NCI-H82 treated with DMSO at 0.1 percent for 48 hours (cell line): ENCODE measurements around the gene AP5M1.
"Not testable (repeated sequence)": the region's sequence is repeated elsewhere in the genome, so short reads cannot be mapped to it uniquely, and the experiment has no call there.

Source experiments
- DNase-seq: peaks from one replicate; lab custom pipeline; 2025; ENCODE audit not compliant: unreplicated experiment; lab: John Stamatoyannopoulos, UW

Gene AP5M1, protein sequence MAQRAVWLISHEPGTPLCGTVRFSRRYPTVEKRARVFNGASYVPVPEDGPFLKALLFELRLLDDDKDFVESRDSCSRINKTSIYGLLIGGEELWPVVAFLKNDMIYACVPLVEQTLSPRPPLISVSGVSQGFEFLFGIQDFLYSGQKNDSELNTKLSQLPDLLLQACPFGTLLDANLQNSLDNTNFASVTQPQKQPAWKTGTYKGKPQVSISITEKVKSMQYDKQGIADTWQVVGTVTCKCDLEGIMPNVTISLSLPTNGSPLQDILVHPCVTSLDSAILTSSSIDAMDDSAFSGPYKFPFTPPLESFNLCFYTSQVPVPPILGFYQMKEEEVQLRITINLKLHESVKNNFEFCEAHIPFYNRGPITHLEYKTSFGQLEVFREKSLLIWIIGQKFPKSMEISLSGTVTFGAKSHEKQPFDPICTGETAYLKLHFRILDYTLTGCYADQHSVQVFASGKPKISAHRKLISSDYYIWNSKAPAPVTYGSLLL

DNA sequence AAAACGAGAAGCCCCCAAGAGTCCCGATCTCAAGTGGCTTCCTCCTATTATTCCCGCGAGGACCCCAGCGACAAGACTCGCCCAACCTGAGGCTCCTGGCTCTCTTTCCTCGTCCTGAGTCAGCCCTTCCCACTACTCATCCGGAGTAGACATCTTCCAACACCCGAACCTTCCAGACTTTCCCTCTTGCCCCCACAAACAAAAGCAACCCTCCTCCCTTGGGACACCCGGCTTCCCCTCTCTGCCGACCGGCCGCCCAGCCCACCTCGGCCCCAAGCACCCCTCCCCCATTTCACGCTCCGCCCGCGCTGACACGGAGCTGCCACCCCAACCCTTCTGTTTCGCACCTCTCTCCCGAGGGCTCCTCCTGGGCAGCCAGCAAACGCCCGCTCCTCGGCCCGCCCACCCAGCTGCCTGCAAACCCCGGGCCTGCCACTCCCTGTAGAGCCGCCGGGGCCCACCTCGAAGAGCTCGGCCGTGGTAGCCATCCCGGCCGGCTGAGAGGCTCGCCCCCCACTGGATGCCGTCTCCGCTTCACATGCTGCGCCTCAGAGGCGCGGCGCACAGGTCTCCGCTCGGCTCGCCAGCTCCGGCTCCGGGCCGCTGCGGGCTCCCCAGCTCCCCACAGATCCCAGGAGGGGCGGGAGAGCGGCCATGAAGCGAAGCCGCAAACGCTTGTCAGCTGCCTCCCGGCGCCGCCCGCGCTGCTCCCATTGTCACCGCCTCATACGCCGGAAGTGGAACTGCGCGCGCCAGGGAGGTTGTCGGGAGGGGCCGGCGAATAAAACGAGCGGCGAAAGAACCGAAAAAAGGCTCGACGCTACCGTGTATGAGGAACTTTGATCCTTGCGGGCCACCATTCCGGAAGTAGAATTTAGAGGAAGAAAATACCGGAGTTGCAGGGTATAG is at the start of gene AP5M1, which contains the start of gene EXOC5:
TSS of gene AP5M1 (plus strand) at position 811 of the 909 bp plus-strand sequence. CDS start 344 bp downstream, outside the sequence.
TSS of gene EXOC5 (minus strand) at position 745 of the 909 bp plus-strand sequence. CDS start at position 488, 257 bp downstream.
- DNase-seq: peak; percentile 100

DNA sequence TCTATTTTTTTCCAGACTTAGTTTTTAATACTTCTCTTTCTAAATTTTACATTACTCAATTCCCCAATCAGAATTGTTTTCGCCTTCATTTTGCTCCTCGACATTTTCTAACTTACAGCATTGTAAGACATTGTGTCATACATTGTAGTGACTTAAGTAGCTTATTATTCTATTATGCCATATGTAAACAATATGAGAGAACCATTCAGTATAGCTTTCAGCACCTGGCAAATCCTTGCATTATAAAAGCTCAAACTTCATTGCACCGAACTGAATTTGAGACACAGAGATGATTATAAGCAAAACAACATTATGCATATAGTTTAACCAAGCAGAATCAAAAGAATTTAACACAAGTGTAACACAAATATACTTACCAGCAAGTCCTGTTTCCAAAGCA is 46.8 kb upstream of the AP5M1 start:
- no peak for DNase-seq

DNA sequence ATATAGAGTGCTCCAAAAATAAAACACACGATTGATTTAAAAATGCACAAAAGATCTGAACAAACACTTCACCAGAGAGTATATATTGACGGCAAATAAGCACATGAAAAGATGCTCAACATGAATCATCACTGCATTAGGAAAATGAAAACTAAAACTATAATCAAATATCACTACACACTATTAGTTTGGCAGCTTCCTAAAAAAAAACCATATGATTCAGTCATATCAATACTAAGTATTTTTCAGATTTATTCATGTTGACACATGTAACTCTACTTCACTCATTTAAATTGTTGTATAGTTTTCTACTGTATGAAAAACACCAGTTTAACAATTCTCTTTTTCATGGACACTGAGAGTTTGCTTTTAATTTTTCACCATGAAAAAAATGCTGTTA is 41.7 kb upstream of the AP5M1 start:
- no peak for DNase-seq

DNA sequence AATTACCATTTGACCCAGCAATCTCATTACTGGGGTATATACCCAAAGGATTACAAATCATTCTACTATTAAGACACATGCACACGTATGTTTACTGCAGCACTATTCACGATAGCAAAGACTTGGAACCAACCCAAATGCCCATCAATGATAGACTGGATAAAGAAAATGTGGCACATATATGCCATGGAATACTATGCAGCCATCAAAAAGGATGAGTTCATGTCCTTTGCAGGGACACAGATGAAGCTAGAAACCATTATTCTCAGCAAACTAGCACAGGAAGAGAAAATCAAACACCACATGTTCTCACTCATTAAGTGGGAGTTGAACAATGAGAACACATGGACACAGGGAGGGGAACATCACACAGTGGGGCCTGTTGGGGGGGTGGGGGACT is 40.5 kb upstream of the AP5M1 start:
- DNase-seq: not testable (repeated sequence)

DNA sequence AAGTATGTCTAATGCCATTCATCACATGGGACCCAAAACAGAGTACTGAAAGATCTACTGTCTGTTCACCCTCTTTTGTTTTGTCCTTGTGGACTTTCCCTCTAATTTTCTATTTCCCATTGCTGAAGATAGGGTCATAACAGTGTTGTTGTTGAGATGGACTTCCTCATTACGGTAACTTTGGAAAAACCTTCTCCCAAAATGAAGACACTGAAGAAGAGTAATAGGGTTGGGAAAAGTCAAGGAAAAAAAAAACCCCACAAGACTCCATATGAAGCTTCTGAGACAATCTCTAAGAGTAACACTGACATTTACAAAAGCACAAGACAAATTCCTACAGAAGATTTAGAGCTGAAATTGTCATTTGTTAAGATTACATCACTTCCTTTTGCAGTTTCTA is 36.8 kb upstream of the AP5M1 start:
- no peak for DNase-seq

DNA sequence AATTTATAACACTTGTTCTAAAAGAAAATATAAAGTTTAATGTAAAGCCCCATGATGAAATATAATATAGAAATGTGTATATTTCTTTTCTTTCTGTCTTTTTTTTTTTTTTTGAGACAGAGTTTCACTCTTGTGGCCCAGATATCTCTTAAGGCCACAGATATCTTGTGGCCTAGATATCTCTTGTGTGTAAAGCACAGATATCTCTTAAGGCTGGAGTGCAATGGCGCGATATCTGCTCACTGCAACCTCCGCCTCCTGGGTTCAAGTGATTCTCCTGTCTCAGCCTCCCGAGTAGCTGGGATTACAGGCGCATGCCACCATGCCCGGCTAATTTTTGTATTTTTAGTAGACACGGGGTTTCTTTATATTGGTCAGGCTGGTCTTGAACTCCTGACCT is 28.7 kb upstream of the AP5M1 start:
- DNase-seq: not testable (repeated sequence)

DNA sequence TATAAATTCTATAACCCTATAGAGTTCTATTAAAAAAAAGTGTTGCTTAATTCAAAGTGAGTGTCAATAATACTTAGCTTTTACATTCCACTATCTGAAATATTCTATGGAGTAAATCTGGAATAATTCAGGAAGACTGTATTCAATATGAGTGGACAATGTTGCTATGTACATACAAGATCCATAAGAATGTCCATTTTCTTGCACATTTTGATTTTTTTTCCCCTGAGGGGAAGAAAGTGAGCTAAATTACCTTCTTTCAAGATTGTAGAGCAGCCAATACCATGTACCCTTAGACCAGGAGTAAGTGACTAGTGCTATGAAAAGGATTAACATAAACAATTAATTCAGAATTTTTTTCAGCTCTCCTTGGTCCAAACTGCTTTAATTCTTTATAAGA is 25.5 kb upstream of the AP5M1 start:
- no peak for DNase-seq

DNA sequence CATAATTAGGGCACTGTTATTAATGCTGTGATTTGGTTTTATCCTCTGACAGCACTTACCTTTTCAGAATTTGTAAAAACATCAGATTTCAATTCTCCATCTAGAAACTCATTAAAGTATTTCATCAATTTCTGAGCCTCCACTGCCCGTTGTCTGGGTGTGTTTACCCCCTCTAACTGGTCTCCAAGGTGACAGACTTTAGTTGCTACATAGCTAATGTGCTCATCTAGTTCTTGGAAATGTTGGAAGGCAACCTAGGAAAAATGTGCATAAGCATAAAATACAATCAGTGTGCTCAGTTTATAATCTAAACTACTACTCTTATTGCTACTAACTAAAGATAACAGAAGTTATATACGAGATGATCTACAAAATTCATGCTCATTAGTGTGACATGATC is 24.7 kb upstream of the AP5M1 start:
- DNase-seq: no peak

DNA sequence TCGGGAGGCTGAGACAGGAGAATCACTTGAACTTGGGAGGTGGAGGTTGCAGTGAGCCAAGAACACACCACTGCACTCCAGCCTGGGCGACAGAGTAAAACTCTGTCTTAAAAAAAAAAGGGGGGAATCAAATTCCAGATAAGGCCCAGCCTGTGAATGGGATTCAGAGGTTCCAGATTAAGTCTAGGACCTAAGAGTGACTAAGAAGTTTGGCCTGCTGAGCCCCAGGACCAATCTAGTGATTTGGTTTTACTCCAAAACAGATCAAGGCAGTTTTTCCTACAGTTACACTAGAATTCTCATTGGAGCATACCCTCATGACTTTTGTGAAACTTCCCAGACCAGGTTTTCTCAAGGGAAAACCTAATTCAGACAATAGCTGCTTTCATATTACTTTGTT is 22.8 kb upstream of the AP5M1 start:
- DNase-seq: no peak

DNA sequence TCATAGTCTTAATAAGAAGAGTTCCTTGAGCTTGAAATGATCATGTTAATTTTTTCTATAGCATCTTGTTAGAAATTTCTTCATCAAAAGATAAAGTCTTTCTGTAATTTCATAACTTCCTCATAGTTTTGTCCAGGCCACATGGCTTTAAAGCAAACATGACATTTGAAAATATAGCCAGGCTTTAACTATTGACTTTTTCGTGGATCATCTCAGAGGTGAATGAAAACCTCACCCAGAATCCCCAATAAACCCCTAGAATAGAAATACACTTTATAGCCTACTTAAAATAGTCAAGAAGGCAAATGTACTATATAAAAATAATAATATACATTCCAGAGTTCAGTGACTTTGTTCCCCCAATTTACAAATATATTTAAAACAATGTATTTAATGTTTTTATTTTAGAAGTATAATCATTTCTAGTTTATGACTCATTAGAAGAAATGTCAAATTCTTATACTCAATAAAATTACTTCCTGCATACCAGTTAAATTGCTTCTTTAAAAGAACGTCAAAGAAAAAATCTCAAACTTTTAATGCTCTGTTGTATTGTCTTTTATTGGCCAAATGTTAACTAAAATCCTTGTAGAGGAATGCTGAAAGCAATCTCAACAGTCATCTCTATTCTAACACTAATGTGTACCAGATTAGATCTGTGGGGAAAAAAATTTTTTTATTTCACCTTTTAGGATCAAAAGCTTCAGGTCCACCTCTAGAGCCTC is 21.7 kb upstream of the AP5M1 start:
- no peak for DNase-seq

DNA sequence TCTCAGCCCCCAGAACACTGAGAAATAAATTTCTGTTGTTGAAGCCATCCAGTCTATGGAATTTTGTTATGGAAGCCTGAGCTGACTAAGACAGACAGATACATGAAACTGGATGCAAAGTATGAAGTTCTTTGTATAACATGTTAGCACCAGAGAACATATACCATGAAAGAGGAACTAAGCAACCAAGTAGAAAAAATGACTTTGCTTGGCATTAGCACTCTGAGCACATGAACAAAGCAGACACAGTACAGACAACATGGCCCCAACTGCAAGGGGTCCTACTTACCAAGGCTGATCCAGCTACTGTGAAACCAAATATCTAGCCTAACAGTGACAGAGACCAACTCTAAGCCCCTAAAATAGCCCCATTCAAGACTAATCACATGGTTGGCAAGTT is 13.9 kb upstream of the AP5M1 start:
- DNase-seq: no peak

DNA sequence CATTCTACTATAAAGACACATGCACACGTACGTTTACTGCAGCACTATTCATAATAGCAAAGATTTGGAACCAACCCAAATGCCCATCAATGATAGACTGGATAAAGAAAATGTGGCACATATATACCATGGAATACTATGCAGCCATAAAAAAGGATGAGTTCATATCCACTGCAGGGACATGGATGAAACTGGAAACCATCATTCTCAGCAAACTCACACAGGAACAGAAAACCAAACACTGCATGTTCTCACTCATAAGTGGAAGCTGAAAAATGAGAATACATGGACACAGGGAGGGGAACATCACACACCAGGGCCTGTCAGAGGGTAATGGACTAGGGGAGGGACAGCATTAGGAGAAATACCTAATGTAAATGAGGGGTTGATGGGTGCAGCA is 10.6 kb upstream of the AP5M1 start:
- DNase-seq: not testable (repeated sequence)

DNA sequence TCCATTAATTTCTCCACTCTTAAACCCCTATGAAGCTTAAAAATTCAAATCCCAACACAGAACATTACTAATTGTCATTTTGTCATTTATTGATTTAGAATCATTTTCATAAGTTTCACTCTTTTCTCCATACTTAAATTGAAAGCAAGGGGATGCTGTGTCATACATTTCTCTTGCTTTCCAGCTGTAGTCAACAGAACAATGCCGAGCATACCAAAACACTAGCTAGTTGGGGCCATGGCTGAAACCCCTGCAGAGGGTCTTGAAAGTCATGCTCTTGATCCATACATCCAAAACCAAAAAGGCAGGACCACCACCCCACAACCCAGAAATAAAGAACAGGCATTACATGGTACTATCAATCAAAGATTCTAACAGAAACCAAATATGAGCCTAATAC is 9.1 kb upstream of the AP5M1 start:
- DNase-seq: no peak

DNA sequence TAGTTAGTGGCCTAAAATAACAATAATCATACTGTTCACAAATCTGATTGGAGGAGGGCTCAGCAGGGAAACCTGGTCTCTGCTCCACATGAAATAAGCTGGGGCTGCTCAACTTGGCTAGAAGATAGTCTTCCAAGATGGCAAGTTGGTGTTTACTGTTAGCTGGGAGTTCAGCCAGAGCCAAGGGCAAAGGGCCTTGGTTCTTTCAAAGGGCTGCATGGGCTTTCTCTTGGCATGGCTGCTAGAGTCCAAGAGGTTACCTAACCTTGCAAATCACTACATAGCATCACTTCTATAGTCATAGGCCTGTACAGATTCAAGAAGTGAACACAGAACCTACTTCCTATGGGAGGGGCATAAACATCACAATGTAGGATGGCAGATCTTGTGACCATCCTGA is 7.2 kb upstream of the AP5M1 start:
- no peak for DNase-seq

DNA sequence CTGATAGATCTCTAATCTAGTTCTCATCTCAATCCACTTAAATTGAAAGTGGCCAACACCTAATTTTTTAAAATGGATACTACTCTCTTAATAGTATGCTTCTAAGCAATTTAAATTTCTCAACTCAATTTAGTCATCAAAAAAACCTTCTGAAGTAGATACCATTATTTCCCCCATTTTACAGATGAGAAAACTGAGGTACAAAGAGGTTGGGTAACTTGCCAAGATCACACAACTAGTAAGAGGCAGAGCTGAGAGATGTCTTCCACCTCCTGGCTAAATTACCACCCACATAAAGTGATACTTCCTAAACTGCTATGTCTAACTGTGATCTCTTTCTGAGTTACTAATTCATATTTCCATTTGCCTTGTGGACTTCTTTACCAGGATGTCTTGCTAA is 6.7 kb upstream of the AP5M1 start:
- DNase-seq: no peak

DNA sequence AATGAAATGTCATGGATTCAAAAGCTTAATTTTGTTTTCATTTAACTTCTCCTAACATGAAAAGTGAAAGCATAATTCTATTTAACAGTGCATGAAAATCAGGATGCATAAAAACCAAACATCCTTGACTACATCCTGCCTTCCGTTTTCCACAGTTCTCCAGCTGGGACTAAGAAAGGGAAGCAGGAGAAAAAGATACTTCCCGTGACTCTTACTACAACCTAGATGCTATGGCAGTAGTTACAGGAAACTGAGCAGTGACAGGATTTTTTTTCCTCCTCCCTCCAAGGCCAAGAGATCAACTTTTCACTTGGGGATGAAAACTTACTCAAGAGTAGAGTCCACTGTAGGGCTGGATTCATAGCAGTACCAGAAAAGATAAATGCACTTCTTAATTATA is 2.7 kb upstream of the AP5M1 start:
- no peak for DNase-seq

DNA sequence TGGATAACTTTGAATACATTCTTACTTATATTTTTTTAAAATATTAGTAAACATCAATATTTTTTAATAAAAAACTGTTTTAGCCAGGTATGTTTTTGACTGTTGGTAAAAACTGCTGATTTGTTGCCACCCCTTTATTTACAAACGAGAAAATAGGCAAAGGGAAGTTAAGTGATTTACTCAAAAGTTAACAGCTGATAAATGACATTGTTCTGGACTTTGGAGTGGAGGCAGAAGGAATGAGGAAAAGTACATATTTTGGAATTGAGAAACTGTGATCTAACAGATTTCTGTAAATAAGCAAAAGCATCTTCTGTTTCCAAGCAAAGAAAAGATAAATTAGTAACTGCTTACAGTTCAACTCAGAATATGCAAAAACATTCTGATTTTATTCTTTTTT is 4.5 kb downstream of the AP5M1 start:
- no peak for DNase-seq

DNA sequence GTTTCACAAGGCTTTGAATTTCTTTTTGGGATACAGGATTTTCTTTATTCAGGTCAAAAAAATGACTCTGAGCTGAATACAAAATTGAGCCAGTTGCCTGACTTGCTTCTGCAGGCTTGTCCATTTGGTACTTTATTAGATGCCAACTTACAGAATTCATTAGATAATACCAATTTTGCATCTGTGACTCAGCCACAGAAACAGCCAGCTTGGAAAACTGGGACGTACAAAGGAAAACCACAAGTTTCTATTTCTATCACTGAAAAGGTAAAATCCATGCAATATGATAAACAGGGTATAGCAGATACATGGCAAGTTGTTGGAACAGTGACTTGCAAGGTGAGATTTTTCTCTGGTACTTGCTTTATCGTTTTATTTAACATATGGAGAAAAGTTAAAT is 5.8 kb downstream of the AP5M1 start:
- no peak for DNase-seq

DNA sequence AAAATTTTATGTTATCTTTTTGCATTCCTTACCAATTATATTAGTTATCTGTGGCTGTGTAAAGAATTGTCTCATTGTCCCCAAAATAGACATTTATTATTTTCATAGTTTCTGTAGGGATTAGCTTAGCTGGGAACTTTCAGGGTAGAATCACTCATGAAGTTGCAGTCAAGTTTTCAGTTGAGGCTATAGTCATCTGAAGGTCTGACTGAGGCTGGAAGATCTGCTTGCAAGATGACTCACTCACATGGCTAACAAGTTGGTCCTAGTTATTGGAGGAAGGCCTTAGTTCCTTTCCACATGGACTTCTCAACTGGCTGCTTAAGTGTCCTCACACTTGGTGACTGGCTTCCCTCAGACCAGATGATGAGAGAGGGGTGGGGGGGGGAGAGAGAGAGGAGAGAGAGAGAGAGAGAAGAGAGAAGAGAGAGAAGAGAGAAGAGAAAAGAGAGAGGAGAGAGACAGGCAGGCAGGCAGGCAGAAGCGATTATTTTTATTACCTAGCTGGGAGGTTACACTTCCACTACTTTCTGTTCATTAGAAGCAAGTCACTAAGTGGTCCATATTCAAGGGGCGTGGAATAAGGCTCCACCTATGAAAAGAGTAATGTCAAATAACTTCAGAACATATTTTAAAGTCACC is 6.4 kb downstream of the AP5M1 start:
- DNase-seq: no peak

DNA sequence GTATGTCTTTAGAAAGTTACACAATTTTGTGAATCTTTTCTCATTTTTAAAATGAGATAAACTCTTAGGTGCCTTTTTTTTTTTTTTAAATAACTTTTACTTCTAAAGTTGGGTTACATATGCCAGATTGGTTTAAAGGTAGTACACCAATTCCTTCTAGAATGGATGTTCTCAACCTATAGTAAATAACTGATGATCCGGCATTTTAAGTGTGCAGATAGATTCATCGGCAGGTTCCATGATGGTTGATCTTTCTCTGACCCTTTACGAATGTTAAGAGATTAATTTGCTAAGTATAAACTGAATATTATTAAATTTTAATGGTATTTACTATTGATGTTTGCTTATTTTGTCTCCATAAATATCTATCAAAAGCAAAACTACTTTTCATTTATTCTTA is 8.3 kb downstream of the AP5M1 start:
- DNase-seq: no peak

DNA sequence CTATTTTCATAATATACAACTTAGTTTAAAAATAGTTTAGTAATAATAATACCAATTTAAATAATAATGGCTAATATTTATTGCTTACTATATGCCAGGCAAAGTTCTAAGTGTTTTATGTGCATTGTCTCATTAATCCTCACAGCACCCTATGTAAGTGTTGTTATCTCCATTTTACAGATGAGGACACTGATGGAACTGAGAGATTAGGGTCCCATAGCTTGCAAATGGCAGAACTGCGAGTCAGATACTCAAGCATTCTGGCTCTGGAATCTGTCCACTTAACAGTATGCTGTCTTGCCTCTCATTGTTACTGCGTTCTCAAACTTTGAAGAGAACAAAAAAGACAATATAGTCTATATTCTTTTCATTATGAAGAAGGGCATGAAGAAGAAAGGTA is 19.0 kb downstream of the AP5M1 start:
- DNase-seq: no peak
